Right forelimb (tissue), 1 donor: ENCODE data around the gene SLC6A9.

Source experiments
- DNase-seq: peaks from one replicate; pipeline ENCODE4 v3.0.0-alpha.2; 2018

Gene SLC6A9

GRCh38 chr1:44025816-44026215, 5.4 kb downstream of the SLC6A9 start:
- no peak for DNase-seq

GRCh38 chr1:44024903-44025525, 6.2 kb downstream of the SLC6A9 start:
- DNase-seq, result no peak

GRCh38 chr1:44024031-44024902, 7.0 kb downstream of the SLC6A9 start:
- no peak for DNase-seq

- no peak for DNase-seq
Measured at GRCh38 chr1:44021581-44022321, 9.5 kb downstream of the SLC6A9 start.

- DNase-seq, result no peak
Measured at GRCh38 chr1:44021156-44021555, 10.1 kb downstream of the SLC6A9 start.

GRCh38 chr1:44020464-44020863, 10.8 kb downstream of the SLC6A9 start:
- no peak for DNase-seq

- no peak for DNase-seq
Measured at GRCh38 chr1:44019466-44019948, 11.8 kb downstream of the SLC6A9 start.

- DNase-seq, result no peak
Measured at GRCh38 chr1:44016890-44017400, 14.3 kb downstream of the SLC6A9 start.

GRCh38 chr1:44016041-44016889, 15.0 kb downstream of the SLC6A9 start:
- no peak for DNase-seq

GRCh38 chr1:44015206-44015605, 16.1 kb downstream of the SLC6A9 start:
- DNase-seq, result no peak

- no peak for DNase-seq
Measured at GRCh38 chr1:44014365-44015104, 16.7 kb downstream of the SLC6A9 start.

GRCh38 chr1:44013949-44014348, 17.3 kb downstream of the SLC6A9 start:
- DNase-seq, result no peak

- no peak for DNase-seq
Measured at GRCh38 chr1:44012941-44013609, 18.2 kb downstream of the SLC6A9 start.

- no peak for DNase-seq
Measured at GRCh38 chr1:44012404-44012803, 18.9 kb downstream of the SLC6A9 start.

- no peak for DNase-seq
Measured at GRCh38 chr1:44010935-44011471, 20.3 kb downstream of the SLC6A9 start.

- no peak for DNase-seq
Measured at GRCh38 chr1:44008259-44008658, 23.0 kb downstream of the SLC6A9 start.

GRCh38 chr1:44002606-44003157, 28.6 kb downstream of the SLC6A9 start:
- DNase-seq, result no peak

GRCh38 chr1:44002165-44002564, 29.1 kb downstream of the SLC6A9 start:
- no peak for DNase-seq

GRCh38 chr1:44000122-44000665, 31.1 kb downstream of the SLC6A9 start:
- no peak for DNase-seq

GRCh38 chr1:43999455-43999854, 31.8 kb downstream of the SLC6A9 start:
- DNase-seq, result no peak
